ENCODE measurements around the gene GLB1L. TPM values are rescaled to one million over a fixed set of nuclear protein-coding genes. Genes with fewer than 3 reads are reported as not detected.

The GLB1L gene
- total RNA-seq, 1 donor from 2014 or later: 16.1 TPM

GRCh38 chr2:219282375-219282774, 37.1 kb upstream of the GLB1L start:
- no peak overlapping the region for H3K4me3 Mint-ChIP-seq
- H3K36me3 Mint-ChIP-seq: peaks cover 9% of the 10 kb centered on the region
- DNase-seq (ENCODE audit: extremely low spot score, unreplicated experiment): no peak
- no peaks in the 10 kb centered on the region for H3K9me3 Mint-ChIP-seq
- H3K27ac Mint-ChIP-seq: no peak overlapping the region
- H3K4me1 Mint-ChIP-seq (ENCODE audit: unreplicated experiment): peaks cover 23% of the 10 kb centered on the region
- no peak for TF ChIP-seq CTCF (conservative IDR thresholded peaks at IDR 0.05)
- H3K27me3 Mint-ChIP-seq: peaks cover 4% of the 10 kb centered on the region

GRCh38 chr2:219281588-219281987, 36.3 kb upstream of the GLB1L start:
- Mint-ChIP-seq H3K9me3 (no peaks in the 10 kb centered on the region), H3K4me3 (peak overlapping the region; percentile 96), H3K27me3 (peaks cover 4% of the 10 kb centered on the region), H3K36me3 (peaks cover 9% of the 10 kb centered on the region), H3K27ac (peak overlapping the region; percentile 97), H3K4me1 (ENCODE audit: unreplicated experiment) (peaks cover 22% of the 10 kb centered on the region)
- DNase-seq (ENCODE audit: extremely low spot score, unreplicated experiment): no peak
- no peak for TF ChIP-seq CTCF (conservative IDR thresholded peaks at IDR 0.05)

- Mint-ChIP-seq H3K4me1 (ENCODE audit: unreplicated experiment) (peaks cover 15% of the 10 kb centered on the region), H3K27ac (peak overlapping the region; percentile 97), H3K27me3 (peaks cover 4% of the 10 kb centered on the region), H3K9me3 (no peaks in the 10 kb centered on the region), H3K4me3 (peak overlapping the region; percentile 96), H3K36me3 (peaks cover 5% of the 10 kb centered on the region)
- no peak for DNase-seq (ENCODE audit: extremely low spot score, unreplicated experiment)
- no peak for TF ChIP-seq CTCF (conservative IDR thresholded peaks at IDR 0.05)
These were observed 35.4 kb upstream of the GLB1L start for GRCh38 chr2:219280651-219281050.

- peaks cover 4% of the 10 kb centered on the region for H3K27me3 Mint-ChIP-seq
- peaks cover 15% of the 10 kb centered on the region for H3K4me1 Mint-ChIP-seq (ENCODE audit: unreplicated experiment)
- peak overlapping the region; percentile 96 for H3K4me3 Mint-ChIP-seq
- TF ChIP-seq CTCF (conservative IDR thresholded peaks at IDR 0.05): no peak
- H3K36me3 Mint-ChIP-seq: peaks cover 5% of the 10 kb centered on the region
- no peak for DNase-seq (ENCODE audit: extremely low spot score, unreplicated experiment)
- peak overlapping the region; percentile 97 for H3K27ac Mint-ChIP-seq
- H3K9me3 Mint-ChIP-seq: no peaks in the 10 kb centered on the region
These were observed 34.8 kb upstream of the GLB1L start for GRCh38 chr2:219279916-219280516.

GRCh38 chr2:219279151-219279915, 34.1 kb upstream of the GLB1L start, which contains the start of gene DNAJB2:
Gene DNAJB2 (plus strand): TSS chr2:219279366. CDS start chr2:219279834, 468 bp downstream.
- H3K4me1 Mint-ChIP-seq (ENCODE audit: unreplicated experiment): peaks cover 15% of the 10 kb centered on the region
- peaks cover 5% of the 10 kb centered on the region for H3K36me3 Mint-ChIP-seq
- peak within 1 kb of the TSS; percentile 97 for H3K27ac Mint-ChIP-seq
- DNase-seq (ENCODE audit: extremely low spot score, unreplicated experiment): peak; percentile 97
- TF ChIP-seq CTCF (conservative IDR thresholded peaks at IDR 0.05): peak; percentile 23
- no peaks in the 10 kb centered on the region for H3K9me3 Mint-ChIP-seq
- H3K4me3 Mint-ChIP-seq: peak within 1 kb of the TSS; percentile 96
- peaks cover 11% of the 10 kb centered on the region for H3K27me3 Mint-ChIP-seq
